GM19455 (cell line): ENCODE measurements around the gene MAML2.

Experiments used
- ATAC-seq: cut with Tn5 transposase; IDR thresholded peaks from one replicate; pipeline ENCODE4 v1.9.1; 2021; ENCODE audit not compliant: unreplicated experiment

MAML2 gene

DNA sequence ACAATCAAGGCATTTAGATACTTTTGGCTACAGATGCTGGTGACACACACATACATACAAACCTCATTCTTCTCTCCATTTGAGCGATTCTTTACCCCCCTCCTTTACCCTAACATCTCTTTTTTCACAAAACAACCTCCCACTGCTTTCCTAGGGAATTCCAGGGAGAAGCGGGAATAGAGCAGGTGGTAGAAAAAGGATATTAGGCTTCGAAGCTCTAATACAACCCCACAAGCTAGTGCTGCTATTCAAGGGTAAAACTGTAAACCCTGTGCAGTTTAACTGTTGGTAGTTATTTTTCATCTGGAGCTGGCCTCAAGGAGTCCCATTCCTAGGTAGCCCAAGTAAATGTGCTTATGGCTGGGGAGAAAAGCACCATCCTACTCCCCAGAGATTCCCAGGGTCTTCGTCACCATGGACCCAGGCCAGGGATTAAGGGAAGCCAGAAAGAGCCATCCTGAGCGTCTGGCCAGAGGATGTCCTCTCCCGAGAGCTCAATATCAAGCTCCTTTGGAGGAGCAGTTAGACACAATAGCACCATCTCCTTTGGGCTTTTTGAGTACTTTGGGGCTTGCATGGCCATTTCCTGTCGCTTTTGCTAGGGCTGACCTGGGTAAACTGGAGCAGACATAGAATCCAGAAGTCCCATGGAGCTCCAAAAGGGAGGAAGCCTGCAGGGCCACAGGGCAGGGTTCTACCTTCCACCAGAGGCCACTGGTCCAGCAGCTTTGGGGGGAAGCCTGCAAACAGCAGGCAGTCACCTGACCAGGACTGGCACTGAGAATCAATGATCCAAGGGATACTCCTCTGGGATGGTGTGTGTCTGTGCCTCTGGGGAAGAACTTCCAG is 3.1 kb downstream of the MAML2 start:
- ATAC-seq, result no peak

- peak; percentile 37 for ATAC-seq
Measured at GRCh38 chr11:96338910-96339705, 3.9 kb downstream of the MAML2 start.

GRCh38 chr11:96337541-96338431 is 5.2 kb downstream of the MAML2 start:
- ATAC-seq, result peak; percentile 27

GRCh38 chr11:96335388-96335787 is 7.6 kb downstream of the MAML2 start:
- ATAC-seq, result no peak

GRCh38 chr11:96334219-96334618 is 8.8 kb downstream of the MAML2 start:
- ATAC-seq, result no peak

DNA sequence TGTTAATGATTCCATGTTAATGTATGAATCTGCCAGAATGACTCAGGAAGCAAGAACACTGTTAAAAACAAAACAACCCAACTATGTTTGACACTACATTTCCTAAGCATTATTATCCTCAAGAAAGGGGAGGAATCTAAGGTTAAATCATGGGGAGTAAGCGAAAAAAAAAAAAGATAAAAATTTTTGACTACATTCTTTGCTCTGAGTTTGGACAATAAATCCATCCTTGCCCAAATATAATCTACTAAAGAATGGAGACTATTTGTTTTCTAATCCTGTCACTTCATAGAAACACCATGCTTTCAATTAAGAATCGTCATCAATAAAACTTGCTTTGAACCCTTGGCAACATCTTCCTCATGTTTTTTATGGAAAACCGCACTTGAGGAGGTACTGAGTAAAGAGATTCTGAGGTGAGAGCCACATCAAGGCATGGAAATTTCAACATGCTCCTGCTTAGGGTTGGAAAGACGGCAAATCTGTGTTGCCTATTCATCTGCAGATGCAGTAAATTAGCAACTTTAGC is 9.7 kb downstream of the MAML2 start:
- no peak for ATAC-seq

GRCh38 chr11:96332126-96332771 is 10.7 kb downstream of the MAML2 start:
- no peak for ATAC-seq

- no peak for ATAC-seq
Measured at GRCh38 chr11:96331699-96332116, 11.3 kb downstream of the MAML2 start.

DNA sequence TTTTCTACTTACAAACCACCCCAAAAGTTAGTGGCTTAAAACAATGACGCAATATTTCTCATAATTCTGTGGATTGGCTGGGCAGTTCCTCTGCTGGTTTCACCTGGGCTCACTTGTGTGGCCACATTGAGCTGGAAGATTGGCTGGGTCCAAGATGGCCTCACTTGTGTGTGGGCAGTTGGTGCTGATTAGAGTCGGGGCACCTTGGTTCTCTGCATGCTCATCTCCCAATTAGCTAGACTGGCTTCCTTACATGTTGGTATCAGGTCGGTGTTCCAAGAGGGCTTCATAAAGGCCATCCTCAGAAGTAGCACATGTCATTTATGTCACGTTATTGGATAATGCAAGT is 12.5 kb downstream of the MAML2 start:
- ATAC-seq, result no peak

GRCh38 chr11:96329855-96330510 is 13.0 kb downstream of the MAML2 start:
- ATAC-seq, result no peak

DNA sequence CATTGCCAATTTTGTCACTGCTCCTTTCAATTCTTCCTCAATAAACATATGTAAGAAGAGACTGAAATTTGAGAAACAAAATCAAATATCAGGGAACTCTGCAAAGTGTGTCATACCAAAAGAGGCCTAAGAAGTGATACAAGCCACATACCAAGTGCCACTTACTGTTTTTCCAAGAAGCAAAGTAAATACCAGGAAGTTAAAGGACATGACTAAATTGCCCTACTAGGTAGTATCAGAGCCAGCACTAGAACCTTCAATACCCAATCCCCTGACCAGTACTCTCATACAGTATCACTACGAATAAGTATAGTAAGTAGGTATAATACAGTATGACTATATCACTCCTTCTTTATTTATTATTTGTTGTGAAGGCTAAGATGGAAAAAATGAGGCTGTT is 13.6 kb downstream of the MAML2 start:
- ATAC-seq, result no peak

DNA sequence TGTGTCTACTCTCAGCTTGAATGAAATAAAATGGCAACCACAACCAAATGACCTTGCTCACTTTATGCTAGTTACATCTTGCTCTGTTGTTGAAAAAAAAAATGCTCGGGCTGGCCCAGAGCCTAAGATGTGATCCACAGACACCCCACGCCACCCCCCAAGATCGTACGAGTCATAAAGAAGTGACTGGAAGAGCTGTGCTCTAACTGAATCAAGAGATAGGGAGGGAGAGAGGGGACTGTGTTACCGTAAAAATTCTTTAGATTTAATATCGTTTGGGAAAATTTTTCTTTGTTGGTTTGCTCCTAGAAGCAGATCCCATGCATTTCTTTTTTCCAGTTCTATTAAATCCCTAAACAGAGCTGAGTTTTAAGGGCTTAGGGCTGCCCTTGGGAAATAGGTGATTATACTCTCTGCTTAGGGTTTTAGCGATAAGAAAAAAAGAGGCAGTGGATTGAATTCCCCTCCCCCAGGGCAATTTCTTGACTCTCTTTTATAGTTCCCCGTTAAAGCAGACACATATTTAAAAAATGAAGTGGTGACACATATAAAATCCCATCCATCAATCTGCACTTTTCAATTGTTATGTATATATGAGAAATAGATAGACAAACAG is 14.5 kb downstream of the MAML2 start:
- no peak for ATAC-seq

DNA sequence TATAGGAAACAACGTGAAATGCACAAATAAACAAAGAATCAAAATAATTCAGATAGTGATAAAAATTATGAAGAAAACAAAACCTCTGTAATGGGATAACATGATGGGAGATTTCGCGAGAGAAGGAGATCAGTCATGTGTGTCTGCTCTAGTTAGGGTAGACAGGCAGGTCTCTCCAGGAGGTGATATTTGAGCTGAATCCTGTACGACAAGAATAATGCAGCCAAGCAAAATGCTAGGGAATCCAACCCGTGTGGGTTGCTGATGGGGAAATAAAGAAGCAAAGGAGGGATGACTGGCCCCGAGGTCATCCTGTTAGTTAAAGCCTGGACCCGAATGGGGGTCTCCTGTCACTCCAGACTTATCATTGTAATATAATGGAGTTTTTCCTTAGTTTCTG is 16.0 kb downstream of the MAML2 start:
- no peak for ATAC-seq

GRCh38 chr11:96324912-96325311 is 18.1 kb downstream of the MAML2 start:
- no peak for ATAC-seq

DNA sequence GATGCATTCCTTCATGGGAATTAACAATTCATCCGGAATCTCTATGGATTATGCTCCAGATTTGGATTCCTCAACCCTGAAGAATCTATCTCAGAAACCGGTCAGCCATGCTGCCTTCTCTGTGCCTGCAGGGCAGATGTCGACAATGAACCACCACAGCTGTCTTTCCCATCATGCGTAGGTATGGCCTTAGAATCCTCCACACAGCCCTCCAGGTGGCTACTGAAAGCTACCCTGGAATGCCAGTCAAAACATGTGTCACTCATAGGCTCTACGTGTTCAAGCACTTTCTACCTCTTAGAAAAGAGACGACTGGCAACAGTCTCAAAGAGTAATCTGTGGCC is 19.4 kb downstream of the MAML2 start:
- no peak for ATAC-seq

GRCh38 chr11:96322775-96323641 is 20.0 kb downstream of the MAML2 start:
- no peak for ATAC-seq

GRCh38 chr11:96321091-96321490 is 21.9 kb downstream of the MAML2 start:
- ATAC-seq, result no peak

DNA sequence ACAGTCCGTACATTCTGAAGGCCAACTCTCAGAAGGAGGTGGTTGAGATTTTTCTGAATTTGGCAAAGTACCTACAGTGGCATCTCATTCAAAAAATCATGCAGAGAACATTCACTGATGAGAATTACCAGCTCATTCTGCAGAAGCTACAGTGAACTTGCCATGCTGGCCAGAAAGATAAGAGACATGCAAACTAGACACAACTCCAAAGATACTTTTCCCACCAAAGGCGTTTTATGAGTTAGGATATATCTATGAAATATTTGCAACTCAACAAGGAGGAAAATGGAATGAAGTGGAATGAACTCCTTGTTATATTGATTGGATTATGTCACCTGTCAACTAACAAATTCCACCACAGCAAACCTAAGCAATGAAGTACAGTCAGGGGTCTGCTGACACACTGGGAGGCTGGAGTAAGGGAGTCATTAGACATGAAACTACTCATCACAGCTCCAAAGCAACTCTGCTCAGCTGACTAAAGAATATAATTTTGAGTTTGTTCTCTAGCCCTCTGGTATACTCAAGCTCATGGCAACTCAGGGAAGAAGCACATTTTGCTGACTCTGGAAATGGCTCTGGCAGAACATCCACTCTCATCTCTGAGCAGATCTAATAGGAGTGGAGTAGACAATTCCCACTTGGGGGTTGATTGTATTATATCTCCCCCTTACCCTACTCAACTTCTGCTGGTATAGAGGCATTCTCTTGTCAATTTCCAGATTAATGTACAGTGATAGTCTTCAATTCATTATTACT is 22.9 kb downstream of the MAML2 start:
- ATAC-seq, result no peak
